ENCODE measurements around the gene COQ3.

Gene COQ3

GRCh38 chr6:99324996-99325395 lies 69.0 kb downstream of the COQ3 start:
- DNase-seq = no peak
